CD4-positive, alpha-beta T cell treated with Interleukin-15 for 1 hour (primary cell): ENCODE data around the gene PDZD4.
A peak's percentile ranks its signal among the peaks of the same experiment; 100 is the strongest.
"Not testable (repeated sequence)": the region's sequence is repeated elsewhere in the genome, so short reads cannot be mapped to it uniquely, and the experiment has no call there.

Source experiments
- DNase-seq: peaks from one replicate; pipeline ENCODE4 v3.0.0-alpha.2; 2020

Gene PDZD4

DNA sequence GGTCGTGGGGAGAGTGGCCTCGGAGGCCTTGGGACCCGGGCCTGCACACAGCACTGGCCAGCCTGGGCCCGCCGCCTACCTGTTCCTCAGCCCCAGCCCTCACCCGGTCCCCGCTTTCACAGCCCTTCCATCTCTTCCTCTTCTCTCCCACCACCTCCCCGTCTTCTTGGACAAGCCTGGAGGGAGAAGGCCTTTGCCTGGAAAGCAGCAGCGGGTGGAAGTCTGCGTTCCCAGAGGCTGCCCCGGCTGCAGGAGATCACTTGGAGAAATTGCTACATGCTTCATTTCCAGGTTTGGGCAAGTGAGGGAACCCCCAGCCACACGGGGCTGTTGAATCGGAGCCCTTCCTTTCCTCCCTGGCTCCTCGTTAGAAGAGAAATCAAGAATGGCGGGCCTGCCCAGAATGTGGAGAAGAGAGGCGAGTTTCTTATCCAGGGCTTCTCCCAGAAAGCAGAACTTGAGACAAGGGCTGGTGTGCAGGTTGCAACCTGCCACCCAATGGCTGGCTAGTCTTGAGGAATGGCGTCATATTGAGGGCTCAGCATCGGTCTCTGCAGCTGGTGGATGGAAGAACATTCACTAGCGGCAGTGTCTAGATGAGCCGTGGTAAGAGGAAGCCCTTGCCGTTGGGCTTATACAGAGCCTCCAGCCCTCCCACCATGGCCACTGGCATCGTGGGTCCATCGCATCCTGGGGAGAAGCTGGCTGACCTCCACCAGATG lies 1.2 kb upstream of the PDZD4 start:
- no peak for DNase-seq

GRCh38 chrX:153830640-153831428 lies 490 bp upstream of the PDZD4 start:
- DNase-seq = no peak

- no peak for DNase-seq
These were observed 870 bp downstream of the PDZD4 start for GRCh38 chrX:153829549-153829798.

DNA sequence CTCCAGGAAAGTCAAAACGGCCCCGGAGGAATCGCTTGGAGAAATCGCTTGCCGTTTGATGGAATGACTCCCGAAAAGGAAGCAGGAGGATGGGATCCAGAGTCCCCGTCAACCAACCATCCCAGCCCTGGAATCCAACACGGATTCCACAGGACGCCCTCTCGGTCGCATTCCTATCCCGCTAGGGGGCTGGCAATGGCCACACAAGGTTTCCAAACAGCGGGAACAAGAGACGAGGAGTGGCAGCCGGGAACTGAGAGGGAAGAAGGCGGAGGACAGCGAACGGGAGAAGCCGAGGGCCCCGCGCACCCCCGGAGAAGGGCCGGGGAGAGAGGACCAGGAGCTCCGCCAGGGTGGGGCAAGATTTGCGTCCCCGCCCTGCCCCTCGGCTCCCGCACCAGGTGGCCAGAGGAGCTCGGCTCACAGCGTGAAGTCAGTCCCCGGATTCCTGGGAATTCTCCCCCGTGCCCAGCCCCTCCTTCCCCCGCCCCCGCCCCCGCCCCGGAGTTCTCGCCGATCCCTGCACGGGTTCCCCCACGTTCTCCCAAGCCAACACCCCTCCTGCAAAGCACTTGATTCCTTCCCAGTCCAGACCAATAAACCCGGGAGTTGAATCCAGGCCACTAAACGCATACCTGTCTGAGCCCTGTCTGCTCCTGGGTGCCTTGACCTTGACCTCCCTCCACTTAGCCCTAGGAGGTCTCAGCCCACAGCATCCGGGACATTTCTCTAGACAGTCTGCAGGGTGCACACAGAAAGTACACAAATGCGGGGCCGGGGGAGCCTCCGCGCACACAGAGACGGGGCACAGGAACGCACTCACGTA lies 1.4 kb downstream of the PDZD4 start:
- DNase-seq = no peak

- no peak for DNase-seq
These were observed 2.0 kb downstream of the PDZD4 start for GRCh38 chrX:153828308-153828707.

- DNase-seq = no peak
These were observed 2.4 kb downstream of the PDZD4 start for GRCh38 chrX:153827903-153828302.

- DNase-seq = no peak
These were observed 3.3 kb downstream of the PDZD4 start for GRCh38 chrX:153827016-153827415.

DNA sequence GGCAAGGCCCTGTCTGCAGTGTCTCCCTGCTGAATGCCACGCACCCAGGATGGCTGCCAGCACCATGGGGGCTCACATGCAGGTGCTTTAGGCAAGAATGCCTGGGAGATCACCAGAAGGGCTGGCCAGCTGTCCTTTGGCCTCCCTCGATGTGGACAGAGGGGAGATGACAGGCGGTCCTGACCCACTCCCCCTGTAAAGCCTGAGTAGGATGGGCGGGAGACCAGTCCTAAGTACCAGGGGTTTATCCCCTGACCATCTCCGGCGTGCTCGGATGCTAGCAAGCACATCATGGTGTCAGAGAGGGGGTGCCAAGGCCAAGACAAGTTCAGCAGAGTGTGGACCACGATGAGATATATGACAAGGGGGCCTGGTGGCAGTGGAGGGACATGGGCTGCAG lies 5.3 kb downstream of the PDZD4 start:
- no peak for DNase-seq

DNA sequence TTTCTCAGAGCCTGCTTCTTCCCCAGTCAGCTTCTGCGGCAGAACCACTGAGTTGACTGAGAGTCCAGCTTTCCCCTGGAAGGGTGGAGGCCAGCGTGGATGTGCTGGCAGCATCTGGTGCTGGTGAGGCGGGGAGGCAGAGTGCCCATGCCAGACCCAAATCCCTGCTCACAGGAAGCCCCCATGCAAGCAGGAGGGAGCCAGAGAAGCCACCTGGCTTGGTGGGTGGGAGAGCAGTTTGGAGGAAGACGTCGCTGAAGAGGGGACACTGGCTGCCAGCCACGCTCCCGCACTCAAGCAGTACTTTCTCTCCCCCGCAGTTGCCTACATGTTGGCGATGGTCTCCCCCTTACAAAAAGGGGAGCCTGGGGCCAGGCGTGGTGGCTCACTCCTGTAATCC lies 6.0 kb downstream of the PDZD4 start:
- no peak for DNase-seq

GRCh38 chrX:153821066-153821465 lies 9.3 kb downstream of the PDZD4 start:
- no peak for DNase-seq

GRCh38 chrX:153820601-153821000 lies 9.7 kb downstream of the PDZD4 start:
- no peak for DNase-seq

DNA sequence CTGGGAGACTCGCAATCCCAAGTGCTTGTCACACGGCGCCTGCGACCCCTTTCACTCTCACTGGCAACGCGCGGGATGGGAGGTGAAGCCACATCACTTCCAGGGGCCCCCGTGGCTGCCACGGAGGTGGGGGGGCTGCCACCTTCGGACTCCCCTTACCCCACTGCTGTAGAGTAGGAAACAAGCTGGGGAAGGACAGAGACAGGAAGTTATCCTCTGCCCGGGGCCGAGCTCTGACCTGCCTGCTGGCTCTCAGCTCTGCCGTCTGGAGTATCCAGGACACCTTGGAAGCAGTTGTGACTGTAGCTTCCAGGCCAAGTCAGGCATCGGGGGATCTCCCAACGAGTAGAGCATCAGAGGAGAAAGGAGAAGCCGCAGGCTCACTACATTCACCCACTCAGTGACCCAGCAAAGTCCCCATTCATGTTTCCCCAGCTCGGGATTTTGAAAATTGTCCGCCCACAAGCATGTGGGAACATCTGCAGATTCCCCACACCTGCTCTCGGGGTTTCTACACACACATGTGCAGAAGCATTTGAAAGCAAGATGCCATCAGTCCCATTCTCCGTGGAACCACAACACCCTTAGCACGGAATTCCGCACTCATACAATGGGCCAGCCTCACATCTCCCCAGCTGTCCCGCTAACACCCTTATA lies 10.8 kb downstream of the PDZD4 start:
- DNase-seq = no peak

DNA sequence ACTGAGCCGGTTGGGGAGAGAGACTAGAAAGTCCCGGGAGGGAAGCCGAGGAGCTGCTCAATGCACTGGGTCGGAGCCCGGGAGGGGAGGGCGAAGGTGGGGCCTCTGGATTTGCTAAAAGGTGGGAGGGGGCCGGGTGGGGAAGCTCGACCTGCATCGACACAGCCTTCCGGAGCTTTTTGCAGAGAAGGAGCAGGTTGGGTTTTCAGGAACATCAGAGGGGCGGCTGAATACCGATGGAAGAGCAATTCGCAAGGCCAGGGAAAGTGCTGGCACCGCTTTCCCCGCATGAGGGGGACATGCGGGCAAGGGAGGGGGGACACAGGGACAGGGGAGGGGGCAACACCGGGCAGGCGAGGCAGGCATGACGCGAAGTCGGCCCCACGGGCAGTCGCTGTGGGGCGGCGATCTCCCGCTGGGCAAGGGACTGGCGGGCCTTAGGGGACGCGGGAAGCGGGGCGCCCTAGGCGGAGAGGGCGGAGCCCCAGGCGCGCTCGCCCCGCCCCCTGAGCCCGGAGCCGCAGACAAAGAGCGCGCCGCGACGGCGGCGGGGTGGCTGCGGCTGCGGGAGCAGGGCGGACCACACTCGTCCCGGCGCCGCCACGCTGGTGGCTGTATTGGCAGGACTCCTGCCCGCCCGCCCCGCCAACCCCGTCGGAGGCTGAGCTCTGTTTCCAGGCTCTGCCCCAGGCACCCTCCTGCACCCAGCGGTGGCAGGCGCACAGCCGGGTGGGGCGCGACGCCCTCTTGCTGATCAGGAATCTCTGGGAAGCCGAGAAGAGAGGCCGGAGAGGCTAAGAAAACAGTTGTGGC lies 11.6 kb downstream of the PDZD4 start:
- DNase-seq = peak; percentile 54

GRCh38 chrX:153818064-153818463 lies 12.3 kb downstream of the PDZD4 start:
- not testable (repeated sequence) for DNase-seq

DNA sequence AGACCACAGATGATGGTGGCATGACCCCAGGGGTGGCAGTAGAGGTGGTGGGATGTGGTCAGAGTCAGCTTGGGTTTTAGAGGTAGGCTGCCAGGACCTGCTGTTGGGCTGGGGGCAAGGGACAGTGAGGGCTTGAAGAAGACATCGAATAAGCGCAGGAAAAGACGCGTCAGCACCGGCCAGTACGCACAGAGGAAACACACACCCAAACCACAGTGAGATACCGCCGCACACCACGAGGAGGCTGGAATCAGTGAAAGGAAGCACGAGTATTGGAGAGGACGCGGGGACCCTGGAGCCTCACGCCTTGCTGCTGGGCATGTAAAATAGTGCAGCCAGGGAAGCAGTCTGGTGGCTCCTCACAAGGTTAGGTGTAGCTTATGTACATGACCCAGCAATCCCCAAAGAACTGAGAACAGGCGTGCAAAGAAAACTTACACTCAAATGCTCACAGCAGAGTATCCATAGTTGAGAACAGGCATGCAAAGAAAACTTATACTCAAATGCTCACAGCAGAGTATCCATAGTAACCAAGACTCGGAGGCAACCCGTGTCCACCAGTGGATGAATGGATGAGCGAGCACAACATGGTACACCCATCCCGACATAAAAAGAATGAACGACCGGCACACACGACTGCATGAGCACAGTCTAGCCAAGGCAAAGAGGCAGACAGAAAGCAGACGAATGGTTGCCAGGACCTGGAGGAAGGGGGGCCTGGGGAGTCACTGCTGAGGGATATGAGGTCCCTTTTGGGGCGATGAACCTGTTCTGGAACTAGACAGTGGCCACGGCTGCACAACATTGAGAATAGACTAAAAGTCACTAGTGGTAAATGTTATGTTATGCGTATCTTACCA lies 13.3 kb downstream of the PDZD4 start:
- peak; percentile 27 for DNase-seq

DNA sequence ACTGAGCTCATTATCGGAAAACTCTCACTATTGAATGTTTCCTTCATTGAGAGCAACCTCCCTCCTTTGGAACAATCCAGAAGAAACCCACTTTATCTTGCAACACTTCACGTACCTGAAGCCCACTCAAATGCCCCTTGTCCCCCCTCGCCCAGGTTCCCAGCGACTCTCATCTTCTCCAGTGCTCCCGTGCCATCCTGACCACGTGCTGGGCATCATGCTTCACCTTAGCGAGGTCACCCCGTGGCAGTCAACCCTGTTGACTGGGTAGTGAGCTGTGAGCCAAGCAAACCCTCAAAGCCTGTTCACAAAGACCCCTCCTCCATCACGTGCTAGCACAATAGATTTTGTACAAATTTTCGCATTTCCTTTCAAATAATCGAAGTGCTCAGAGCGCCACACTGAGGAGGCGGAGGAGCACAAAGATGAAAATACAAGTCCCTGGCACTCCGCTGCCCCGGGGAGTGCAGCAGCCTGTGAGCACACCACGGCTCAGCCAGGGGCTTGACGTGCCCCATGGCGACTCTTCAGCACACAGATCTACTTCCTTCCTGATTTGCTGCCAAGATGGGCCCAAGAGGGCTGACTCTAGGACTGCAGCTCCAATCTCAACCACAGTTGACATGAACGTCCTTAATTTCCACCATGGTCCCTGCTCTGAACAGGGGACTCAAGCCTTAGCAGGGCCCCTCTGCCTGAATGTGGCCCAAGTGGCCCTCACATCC lies 15.6 kb downstream of the PDZD4 start:
- no peak for DNase-seq

DNA sequence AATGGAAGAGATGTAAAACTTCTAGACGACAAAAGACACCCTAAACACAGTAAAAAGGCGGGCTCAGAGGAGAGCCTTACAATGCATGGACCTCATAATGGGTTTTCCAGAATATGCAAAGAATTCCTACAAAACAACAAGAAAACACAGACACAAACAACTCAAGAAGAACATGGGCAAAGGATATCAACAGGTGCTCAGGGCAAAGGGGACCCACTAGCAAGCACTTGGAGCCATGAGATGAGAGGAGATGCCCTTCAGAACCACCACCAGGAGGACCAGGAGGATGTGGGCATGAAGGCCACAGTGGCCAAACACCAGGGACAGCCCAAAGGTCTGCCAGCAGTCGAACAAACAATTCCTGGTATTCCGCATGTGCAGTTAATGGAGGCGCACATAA lies 17.2 kb downstream of the PDZD4 start:
- DNase-seq = no peak

- DNase-seq = no peak
These were observed 18.1 kb downstream of the PDZD4 start for GRCh38 chrX:153812220-153812619.

DNA sequence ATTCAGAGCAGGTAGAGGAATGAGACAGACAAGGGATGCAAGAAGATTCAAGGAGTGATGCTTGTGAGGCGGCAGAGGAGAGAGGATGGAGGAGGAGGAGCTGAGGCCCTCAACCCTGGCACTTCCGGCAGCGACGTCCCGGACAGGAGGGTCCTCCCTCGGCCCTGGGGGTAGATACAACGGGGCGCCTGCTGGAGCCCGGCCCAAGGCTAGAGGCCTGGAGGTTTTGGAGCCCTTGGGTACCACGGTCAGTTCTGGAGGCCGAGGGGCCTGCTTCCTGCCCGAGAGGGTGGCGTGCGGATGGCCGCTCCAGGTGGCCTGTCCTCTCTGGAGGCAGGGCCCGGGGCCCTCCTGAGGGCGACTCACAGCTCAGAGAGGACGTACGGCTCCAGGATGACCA lies 22.4 kb downstream of the PDZD4 start:
- no peak for DNase-seq

DNA sequence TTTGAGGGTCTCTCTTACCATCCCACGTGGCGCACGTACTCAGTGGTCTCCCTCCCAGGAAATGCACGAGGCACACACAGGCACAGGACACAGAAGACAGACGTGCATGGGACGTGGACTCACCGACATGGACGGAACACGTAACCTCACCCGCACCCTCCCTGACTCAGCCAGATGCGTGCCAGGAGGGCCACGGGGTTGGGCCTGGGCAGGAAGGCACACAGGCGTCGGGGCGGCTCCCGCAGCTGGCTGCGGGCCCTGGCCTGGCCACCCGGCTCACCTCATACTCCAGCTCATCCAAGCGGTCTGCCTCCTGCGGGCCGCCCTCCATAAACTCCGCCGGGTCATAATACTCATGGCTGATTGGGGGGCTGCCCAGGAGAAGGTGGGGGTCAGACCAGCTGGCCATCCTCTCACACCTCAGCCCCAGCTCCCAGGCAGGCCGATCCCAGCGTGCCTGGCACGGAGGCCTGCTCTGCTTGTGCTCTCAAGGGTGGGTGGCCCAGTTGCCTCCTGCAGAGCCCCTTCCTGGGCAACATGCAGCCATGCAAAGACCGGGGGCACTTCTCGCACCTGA lies 23.3 kb downstream of the PDZD4 start:
- DNase-seq = no peak
